ENCODE measurements around the gene RGS10.

RGS10 gene

DNA sequence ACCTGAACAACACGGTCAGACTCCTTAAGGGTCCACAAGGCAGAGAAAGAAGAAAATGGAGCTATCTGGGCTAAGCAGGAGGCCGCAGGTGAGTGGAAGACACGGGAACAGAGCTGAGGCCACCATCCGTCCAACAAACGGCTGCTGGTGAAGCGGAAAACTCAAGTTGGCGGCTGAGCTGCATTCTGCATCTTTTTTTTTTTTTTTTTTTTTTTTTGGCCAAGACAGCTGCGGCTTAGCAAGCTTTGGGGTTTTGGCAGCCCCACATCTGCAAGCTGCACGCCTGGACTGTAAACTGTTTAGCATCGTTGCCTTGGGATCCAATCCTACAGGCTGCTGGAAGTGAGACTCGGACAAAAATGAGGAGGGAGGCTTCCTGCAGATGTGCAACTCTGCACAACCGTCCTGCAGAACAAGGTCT lies 37.4 kb downstream of the RGS10 start:
- no peak overlapping the region for H3K4me3 ChIP-seq (ENCODE audit: low read depth, low read length)
- TF ChIP-seq, protein P1, sequence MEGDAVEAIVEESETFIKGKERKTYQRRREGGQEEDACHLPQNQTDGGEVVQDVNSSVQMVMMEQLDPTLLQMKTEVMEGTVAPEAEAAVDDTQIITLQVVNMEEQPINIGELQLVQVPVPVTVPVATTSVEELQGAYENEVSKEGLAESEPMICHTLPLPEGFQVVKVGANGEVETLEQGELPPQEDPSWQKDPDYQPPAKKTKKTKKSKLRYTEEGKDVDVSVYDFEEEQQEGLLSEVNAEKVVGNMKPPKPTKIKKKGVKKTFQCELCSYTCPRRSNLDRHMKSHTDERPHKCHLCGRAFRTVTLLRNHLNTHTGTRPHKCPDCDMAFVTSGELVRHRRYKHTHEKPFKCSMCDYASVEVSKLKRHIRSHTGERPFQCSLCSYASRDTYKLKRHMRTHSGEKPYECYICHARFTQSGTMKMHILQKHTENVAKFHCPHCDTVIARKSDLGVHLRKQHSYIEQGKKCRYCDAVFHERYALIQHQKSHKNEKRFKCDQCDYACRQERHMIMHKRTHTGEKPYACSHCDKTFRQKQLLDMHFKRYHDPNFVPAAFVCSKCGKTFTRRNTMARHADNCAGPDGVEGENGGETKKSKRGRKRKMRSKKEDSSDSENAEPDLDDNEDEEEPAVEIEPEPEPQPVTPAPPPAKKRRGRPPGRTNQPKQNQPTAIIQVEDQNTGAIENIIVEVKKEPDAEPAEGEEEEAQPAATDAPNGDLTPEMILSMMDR (IDR thresholded peaks at IDR 0.05; ENCODE audit: insufficient read depth, low read depth, low read length, missing control alignments), result no peak
- DNase-seq (ENCODE audit: low read depth), result no peak

DNA sequence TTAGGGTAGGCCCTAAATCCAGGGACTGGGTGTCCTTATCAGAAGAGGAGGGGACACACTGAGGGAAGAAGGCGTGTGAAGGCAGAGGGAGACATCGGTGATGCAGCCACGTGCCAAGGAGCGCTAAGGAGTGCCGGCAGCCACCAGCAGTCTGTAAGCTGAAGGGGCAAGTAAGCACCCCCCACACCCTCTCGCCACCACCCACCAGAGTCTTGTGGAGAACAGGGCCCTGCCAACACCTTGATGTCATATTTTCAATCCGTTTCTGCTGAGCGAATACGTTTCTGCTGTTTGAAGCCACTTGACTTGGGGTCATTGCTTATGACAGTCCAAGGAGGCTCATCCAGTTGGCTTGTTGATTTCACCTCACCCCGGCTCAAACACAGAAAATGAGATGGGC lies 37.9 kb downstream of the RGS10 start:
- TF ChIP-seq, protein P1 (IDR thresholded peaks at IDR 0.05; ENCODE audit: insufficient read depth, low read depth, low read length, missing control alignments), result no peak
- H3K4me3 ChIP-seq (ENCODE audit: low read depth, low read length), result no peak overlapping the region
- no peak for DNase-seq (ENCODE audit: low read depth)

DNA sequence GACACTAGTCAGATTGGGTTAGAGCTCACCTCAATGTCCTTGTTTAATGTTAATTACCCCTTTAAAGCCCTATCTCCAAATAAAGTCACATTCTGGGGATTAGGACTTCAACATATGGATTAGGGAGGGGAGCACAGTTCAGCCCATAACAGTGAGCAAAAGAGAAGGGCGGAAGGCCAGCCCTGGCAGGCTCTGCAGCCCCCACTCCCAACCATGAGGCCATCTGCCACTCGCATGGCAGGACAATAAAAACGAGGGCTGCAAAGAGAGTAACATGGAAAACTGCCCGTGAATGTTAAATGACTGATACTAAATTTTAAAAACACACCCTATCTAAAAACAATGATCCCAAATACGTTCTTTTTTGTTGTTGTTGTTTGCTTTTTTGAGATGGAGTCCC lies 38.7 kb downstream of the RGS10 start:
- H3K4me3 ChIP-seq (ENCODE audit: low read depth, low read length), result no peak overlapping the region
- TF ChIP-seq, protein P1 (IDR thresholded peaks at IDR 0.05; ENCODE audit: insufficient read depth, low read depth, low read length, missing control alignments), result no peak
- no peak for DNase-seq (ENCODE audit: low read depth)

DNA sequence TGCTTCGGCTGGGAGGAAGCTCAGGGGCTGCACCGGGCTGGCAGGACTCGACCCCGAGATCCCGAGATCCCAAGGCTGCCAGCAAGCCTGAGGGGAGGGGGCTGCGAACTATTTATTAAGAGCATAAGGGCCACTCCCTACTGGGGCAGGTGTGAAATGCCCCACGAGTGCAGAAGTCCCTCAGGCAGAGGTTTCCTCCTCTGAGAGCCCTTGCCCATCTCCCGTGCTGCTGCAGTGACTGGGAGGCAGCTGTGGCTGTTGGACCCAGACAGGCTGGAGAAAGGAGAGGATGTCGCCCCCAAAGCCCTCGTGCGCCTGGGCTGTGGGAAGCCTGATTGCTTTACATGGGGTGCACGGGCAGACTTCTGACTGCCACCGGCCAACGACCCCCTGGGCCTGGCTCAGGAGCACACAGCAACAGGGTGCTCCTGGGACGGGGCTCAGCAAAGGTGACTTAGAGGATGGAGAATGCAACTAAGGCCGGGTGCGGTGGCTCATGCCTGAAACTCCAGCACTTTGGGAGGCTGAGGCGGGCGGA lies 39.8 kb downstream of the RGS10 start:
- no peak overlapping the region for H3K4me3 ChIP-seq (ENCODE audit: low read depth, low read length)
- no peak for DNase-seq (ENCODE audit: low read depth)
- TF ChIP-seq, protein P1 (IDR thresholded peaks at IDR 0.05; ENCODE audit: insufficient read depth, low read depth, low read length, missing control alignments), result no peak

DNA sequence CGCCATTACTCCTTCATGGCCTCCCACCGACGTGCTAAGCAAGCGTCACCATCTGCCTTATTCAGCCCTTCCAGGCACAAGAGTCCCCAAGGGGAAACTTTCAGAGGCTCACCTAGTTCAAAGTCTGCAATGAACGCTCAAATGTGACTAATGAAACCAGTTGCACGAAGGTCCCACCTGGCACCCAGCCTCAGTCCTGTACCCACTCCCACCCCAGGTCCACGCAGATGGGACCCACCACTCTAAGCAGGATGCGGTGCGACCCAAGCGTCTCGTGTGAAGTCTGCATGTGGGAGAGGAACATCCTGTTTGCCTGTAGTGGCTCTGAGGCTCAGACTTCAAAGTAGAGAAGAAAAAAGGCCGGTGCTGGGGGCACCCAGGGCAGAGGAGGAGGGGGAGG lies 40.3 kb downstream of the RGS10 start:
- no peak for DNase-seq (ENCODE audit: low read depth)
- H3K4me3 ChIP-seq (ENCODE audit: low read depth, low read length), result no peak overlapping the region
- TF ChIP-seq, protein P1 (IDR thresholded peaks at IDR 0.05; ENCODE audit: insufficient read depth, low read depth, low read length, missing control alignments), result no peak

DNA sequence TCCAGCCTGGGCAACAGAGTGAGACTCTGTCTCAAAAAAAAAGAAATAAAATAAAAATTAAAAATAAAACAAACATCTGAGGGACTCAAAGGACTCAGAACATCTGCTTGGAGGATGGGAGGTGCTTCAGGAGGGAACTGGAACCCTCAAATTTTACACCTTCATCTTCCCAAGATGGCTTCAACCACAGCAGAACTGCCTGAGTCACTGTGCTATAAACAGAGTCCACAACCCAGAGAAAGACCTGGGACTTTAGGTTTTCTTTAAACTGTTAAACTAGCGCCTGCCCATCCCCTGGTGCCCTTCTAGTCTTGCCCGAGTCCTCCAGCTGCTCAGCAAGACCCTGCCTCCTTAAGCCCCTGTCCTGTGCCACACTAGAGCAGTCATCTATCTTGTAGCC lies 40.8 kb downstream of the RGS10 start:
- no peak overlapping the region for H3K4me3 ChIP-seq (ENCODE audit: low read depth, low read length)
- DNase-seq (ENCODE audit: low read depth), result no peak
- TF ChIP-seq, protein P1 (IDR thresholded peaks at IDR 0.05; ENCODE audit: insufficient read depth, low read depth, low read length, missing control alignments), result no peak

DNA sequence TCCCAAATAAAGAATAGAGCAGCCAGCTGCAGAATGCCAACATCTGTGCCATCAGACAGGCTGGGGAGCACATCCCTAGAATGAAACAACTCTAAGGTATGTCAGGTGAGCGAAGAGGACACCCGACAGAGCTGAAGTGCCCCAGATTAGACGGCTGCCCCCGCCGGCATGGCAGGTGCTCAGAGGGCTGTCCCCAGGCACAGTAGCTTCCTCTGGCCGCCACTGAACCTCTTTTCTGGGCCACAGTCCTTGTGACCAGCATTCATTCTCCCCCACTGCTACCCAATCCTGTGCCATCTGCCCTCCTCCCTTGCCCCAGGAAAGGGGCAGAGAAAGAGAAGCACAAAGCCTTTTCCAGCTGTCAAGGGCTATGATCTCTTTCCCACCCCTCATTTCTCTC lies 41.7 kb downstream of the RGS10 start:
- no peak for DNase-seq (ENCODE audit: low read depth)
- TF ChIP-seq, protein P1 (IDR thresholded peaks at IDR 0.05; ENCODE audit: insufficient read depth, low read depth, low read length, missing control alignments), result no peak
- H3K4me3 ChIP-seq (ENCODE audit: low read depth, low read length), result no peak overlapping the region

Data from GM12865 (cell line).